Transverse colon (tissue), 4 donors: ENCODE data around the gene UBAC1. TPM values are rescaled to one million over a fixed set of nuclear protein-coding genes. Genes with fewer than 3 reads are reported as not detected.

ENCODE experiments used
- DNase-seq: peaks from one replicate; pipeline ENCODE4 v3.0.0-alpha.2; 2019
- H3K27ac ChIP-seq, 4 donors: fragments of 200-600 bp; sonication (generic); 2 replicates each; pipeline ENCODE4 v1.5.1; 2016 to 2018; ENCODE audit warnings: inconsistent platforms in 4 of 4
- H3K27me3 ChIP-seq: fragments of 200-600 bp; sonication (generic); 2 replicates; pipeline ENCODE4 v1.5.1; 2017; ENCODE audit warnings: inconsistent platforms
- H3K36me3 ChIP-seq, 4 donors: fragments of 200-600 bp; sonication (generic); 2 replicates each; pipeline ENCODE4 v1.5.1; 2017 to 2019; ENCODE audit warnings: inconsistent platforms in 4 of 4
- H3K4me1 ChIP-seq, 4 donors: fragments of 200-600 bp; sonication (generic); 2 replicates each; pipeline ENCODE4 v1.5.1; 2017 to 2020; ENCODE audit warnings: inconsistent platforms in 4 of 4
- H3K4me3 ChIP-seq, 4 donors: fragments of 200-600 bp; sonication (generic); 1 replicate in 1 of 4; 2 replicates in 3 of 4; pipeline versions ENCODE4 v1.5.1 to v1.6.1; 2017 to 2019; ENCODE audit warnings: inconsistent platforms in 4 of 4
- H3K9me3 ChIP-seq, 2 donors: fragments of 200-600 bp; sonication (generic); 2 replicates each; pipeline ENCODE4 v1.5.1; 2017 to 2019; ENCODE audit warnings: inconsistent platforms in 2 of 2
- CTCF ChIP-seq, 5 experiments: fragments of 200-600 bp in 3 of 5; fragments of 450-650 bp in 2 of 5; sonication (generic) in 3 of 5; IDR thresholded peaks; 1 replicate in 2 of 5; 2 replicates in 3 of 5; pipeline ENCODE4 v1.5.1; 2016 to 2017; ENCODE audit warnings: antibody characterized with exemption in 5 of 5, inconsistent platforms in 3 of 5, mild to moderate bottlenecking in 2 of 5, moderate library complexity in 1 of 5
- EP300 ChIP-seq: sonication (generic); formaldehyde crosslinking; IDR thresholded peaks from one replicate; pipeline ENCODE4 v1.6.1; 2017; ENCODE audit warnings: antibody characterized with exemption, low read depth
- POLR2A ChIP-seq: fragments of 450-650 bp; IDR thresholded peaks from one replicate; pipeline ENCODE4 v1.6.1; 2016; ENCODE audit warnings: antibody characterized with exemption, mild to moderate bottlenecking, moderate library complexity
- POLR2AphosphoS5 ChIP-seq, 3 donors: sonication (generic); formaldehyde crosslinking; IDR thresholded peaks; one replicate each; pipeline ENCODE4 v1.6.1; 2016; ENCODE audit warnings: antibody characterized with exemption in 3 of 3
- WGBS, 2 donors: methylation state at CpG; one replicate each; pipeline ENCODE4 v1.1.5; 2018; ENCODE audit warnings: low coverage in 1 of 2; 5-methylcytosine and 5-hydroxymethylcytosine counted together
- in situ Hi-C, 4 donors: fragments of 200-750 bp; cut with MboI; loops; one replicate each; pipeline versions ENCODE4 v1.15.0 to v1.15.1; 2017; ENCODE audit warnings: low sequenced_read_pairs in 3 of 4, low pct_ligation_motif_present in 1 of 4, low pct_unique_long_range_greater_than_20kb in 1 of 4
- intact Hi-C: fragments of 100-400 bp; cut with DNase I; formaldehyde crosslinking; loops from one replicate; pipeline ENCODE4 v1.15.1; 2023; ENCODE audit warnings: low total_unique reads
- total RNA-seq, 4 donors: library from RNA; depleted of rRNA; stranded (reverse); fragments of >200 nt; gene quantifications; one replicate each; pipeline ENCODE4 v1.1.0, GENCODE V29; 2016

Gene UBAC1
- total RNA-seq, 4 donors from 2014 or later = 42.6 to 91.9 (median 62.9) TPM

GRCh38 chr9:135898634-135899407, 62.4 kb downstream of the UBAC1 start:
- TF ChIP-seq CTCF (IDR thresholded peaks at IDR 0.05) (no peak), POLR2A (no peak), POLR2AphosphoS5 (IDR thresholded peaks at IDR 0.05) (no peak), EP300 (no peak)
- in situ Hi-C loops (no loop called here), intact Hi-C loops (no loop called here)
- no peaks in the 10 kb centered on the region for H3K36me3 ChIP-seq
- no peak overlapping the region for H3K4me3 ChIP-seq
- peaks cover 0 to 14% (median 0%) of the 10 kb centered on the region in 4 donors for H3K4me1 ChIP-seq
- H3K27me3 ChIP-seq = no peaks in the 10 kb centered on the region
- no peaks in the 10 kb centered on the region for H3K9me3 ChIP-seq
- no peak overlapping the region for H3K27ac ChIP-seq
- WGBS, 2 donors = 74 to 76% methylated on average over 10 to 11 of the region's 11 CpGs
- DNase-seq = no peak

- no peak for TF ChIP-seq POLR2AphosphoS5 (IDR thresholded peaks at IDR 0.05)
- TF ChIP-seq EP300 = no peak
- no peak for TF ChIP-seq POLR2A
- no peak for TF ChIP-seq CTCF (IDR thresholded peaks at IDR 0.05)
- no peak overlapping the region for H3K27ac ChIP-seq
- WGBS, 2 donors = 87 to 100% methylated on average over 1 to 2 of the region's 2 CpGs
- no peaks in the 10 kb centered on the region for H3K27me3 ChIP-seq
- in situ Hi-C loops = no loop called here
- peaks cover 0 to 11% (median 0%) of the 10 kb centered on the region in 4 donors for H3K4me1 ChIP-seq
- no peaks in the 10 kb centered on the region for H3K36me3 ChIP-seq
- H3K4me3 ChIP-seq = no peak overlapping the region
- H3K9me3 ChIP-seq = no peaks in the 10 kb centered on the region
- DNase-seq = no peak
- intact Hi-C loops = no loop called here
Observed at GRCh38 chr9:135896626-135897025, 64.5 kb downstream of the UBAC1 start.

GRCh38 chr9:135896205-135896604, 65.0 kb downstream of the UBAC1 start:
- no peak for DNase-seq
- no peaks in the 10 kb centered on the region for H3K36me3 ChIP-seq
- no peaks in the 10 kb centered on the region for H3K27me3 ChIP-seq
- H3K4me3 ChIP-seq = no peak overlapping the region
- peaks cover 0 to 14% (median 0%) of the 10 kb centered on the region in 4 donors for H3K4me1 ChIP-seq
- 79 to 82% methylated on average over 3 of the region's 3 CpGs for WGBS, 2 donors
- TF ChIP-seq POLR2AphosphoS5 (IDR thresholded peaks at IDR 0.05) (no peak), CTCF (IDR thresholded peaks at IDR 0.05) (no peak), POLR2A (no peak), EP300 (no peak)
- no peak overlapping the region for H3K27ac ChIP-seq
- H3K9me3 ChIP-seq = no peaks in the 10 kb centered on the region
- intact Hi-C loops (no loop called here), in situ Hi-C loops (no loop called here)

GRCh38 chr9:135895202-135895848, 65.8 kb downstream of the UBAC1 start:
- WGBS, 2 donors = 90 to 93% methylated on average over 4 of the region's 4 CpGs
- in situ Hi-C loops (no loop called here), intact Hi-C loops (no loop called here)
- DNase-seq = no peak
- H3K27ac ChIP-seq = no peak overlapping the region
- H3K36me3 ChIP-seq = no peaks in the 10 kb centered on the region
- peaks cover 0 to 23% (median 4%) of the 10 kb centered on the region in 4 donors for H3K4me1 ChIP-seq
- no peak overlapping the region for H3K4me3 ChIP-seq
- no peaks in the 10 kb centered on the region for H3K9me3 ChIP-seq
- TF ChIP-seq POLR2AphosphoS5 (IDR thresholded peaks at IDR 0.05) (no peak), POLR2A (no peak)
- no peaks in the 10 kb centered on the region for H3K27me3 ChIP-seq
